Epithelial cell of proximal tubule (primary cell): ENCODE results near the gene LYZL1. TPM values are rescaled to one million over a fixed set of nuclear protein-coding genes. Genes with fewer than 3 reads are reported as not detected.

Experiments
- DNase-seq: peaks from one replicate; pipeline ENCODE4 v3.0.0-alpha.2; 2011; ENCODE audit warnings: low read depth
- H3K4me3 ChIP-seq: 2 replicates; pipeline ENCODE4 v1.5.1; 2011; ENCODE audit warnings: low read depth, mild to moderate bottlenecking, low read length
- total RNA-seq: library from RNA; depleted of rRNA; stranded (reverse); fragments of >200 nt; gene quantifications from 2 replicates; pipeline ENCODE4 v1.2.3, GENCODE V29; 2015
- TF ChIP-seq, protein P1 (sequence below): conservative IDR thresholded peaks from 2 replicates; pipeline ENCODE4 v1.5.1; 2012; ENCODE audit warnings: low read depth, mild to moderate bottlenecking, low read length

The LYZL1 gene
- total RNA-seq, 1 donor from 2014 or later: not detected

DNA sequence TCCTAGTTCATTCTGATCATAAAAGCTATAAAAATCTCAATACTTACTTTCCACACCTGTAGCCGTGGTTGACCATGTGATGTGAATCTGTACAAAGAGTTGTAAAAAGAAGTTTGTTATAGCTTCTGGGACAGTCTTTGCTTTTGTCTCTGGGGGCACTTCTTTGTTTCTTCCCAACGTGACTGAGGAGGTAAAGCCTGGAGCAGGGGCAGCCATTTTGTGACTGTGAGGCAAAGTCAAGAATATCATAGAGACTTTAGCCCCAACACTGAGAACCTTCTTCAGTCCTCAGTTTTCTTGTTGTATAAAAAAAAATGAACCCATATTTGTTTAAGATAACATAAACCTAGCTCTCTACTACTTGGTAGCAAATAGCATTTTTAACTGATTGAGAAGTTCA is 29.4 kb upstream of the LYZL1 start:
- H3K4me3 ChIP-seq: no peak overlapping the region
- DNase-seq: no peak
- TF ChIP-seq, protein P1, sequence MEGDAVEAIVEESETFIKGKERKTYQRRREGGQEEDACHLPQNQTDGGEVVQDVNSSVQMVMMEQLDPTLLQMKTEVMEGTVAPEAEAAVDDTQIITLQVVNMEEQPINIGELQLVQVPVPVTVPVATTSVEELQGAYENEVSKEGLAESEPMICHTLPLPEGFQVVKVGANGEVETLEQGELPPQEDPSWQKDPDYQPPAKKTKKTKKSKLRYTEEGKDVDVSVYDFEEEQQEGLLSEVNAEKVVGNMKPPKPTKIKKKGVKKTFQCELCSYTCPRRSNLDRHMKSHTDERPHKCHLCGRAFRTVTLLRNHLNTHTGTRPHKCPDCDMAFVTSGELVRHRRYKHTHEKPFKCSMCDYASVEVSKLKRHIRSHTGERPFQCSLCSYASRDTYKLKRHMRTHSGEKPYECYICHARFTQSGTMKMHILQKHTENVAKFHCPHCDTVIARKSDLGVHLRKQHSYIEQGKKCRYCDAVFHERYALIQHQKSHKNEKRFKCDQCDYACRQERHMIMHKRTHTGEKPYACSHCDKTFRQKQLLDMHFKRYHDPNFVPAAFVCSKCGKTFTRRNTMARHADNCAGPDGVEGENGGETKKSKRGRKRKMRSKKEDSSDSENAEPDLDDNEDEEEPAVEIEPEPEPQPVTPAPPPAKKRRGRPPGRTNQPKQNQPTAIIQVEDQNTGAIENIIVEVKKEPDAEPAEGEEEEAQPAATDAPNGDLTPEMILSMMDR: no peak

DNA sequence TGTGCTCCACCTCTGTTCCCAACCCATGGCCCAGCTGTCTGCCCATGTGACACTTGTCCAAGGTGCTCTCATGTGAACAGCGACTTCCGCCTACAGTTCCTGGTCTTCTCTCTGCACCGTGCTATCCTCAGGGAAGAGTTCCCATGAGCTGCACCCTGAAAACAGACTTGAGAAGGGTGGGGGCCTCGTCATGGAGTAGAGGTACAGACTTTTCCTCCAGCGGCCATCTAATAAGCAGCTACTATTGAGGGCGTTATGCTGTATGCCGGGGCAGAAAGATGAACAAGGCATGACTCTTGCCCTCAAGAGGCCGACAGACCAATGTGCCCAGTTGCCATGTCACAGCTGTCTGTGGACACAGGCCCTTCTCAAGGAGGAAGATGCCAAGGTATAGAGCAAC is 25.4 kb upstream of the LYZL1 start:
- no peak for DNase-seq
- no peak overlapping the region for H3K4me3 ChIP-seq
- TF ChIP-seq, protein P1: no peak

DNA sequence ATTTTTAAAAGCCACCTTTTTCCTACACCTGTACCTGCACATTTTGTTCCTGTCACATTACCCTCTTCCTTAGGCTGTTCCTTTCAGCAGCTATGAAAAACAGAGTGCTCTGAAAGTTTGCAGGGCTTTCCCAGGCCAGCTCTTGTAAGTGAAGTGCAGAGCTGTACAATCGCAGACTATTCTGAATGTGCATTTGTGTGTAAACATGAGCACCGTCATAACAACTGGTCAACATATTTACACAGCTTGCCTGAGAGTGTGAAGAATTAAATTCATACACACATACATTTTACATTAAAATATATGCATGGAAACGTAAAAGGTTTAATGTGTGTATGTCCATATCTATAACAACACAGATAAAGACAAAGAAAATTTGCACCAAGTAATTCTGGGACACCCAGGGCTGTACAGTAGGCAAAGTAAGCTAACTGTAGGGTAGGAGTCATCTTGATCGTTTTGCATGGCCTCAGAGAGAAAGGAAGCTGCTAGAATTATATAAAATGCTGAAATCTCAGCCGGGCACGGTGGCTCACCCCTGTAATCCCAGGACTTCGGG is 23.6 kb upstream of the LYZL1 start:
- H3K4me3 ChIP-seq: no peak overlapping the region
- no peak for DNase-seq
- TF ChIP-seq, protein P1: no peak

DNA sequence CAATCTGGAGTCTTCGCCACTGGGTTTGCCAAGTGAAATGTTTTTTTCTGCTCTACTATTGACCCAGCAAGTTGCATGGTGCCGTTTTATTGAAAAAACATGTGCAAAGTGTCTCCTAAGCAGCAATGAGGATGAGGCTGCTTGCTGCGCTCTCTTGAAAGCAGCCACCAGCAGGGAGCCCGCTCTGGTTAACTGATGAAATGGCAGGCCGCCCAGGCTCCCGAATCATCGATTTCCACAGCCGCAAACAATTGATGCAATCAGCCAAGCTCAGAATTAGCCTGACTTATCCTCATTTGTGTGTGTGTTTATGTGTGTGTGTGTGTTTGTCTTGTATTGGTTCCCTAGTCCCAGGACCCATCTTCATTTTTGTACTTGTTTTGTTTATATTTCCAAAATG is 22.2 kb upstream of the LYZL1 start:
- DNase-seq: no peak
- TF ChIP-seq, protein P1: no peak
- no peak overlapping the region for H3K4me3 ChIP-seq

DNA sequence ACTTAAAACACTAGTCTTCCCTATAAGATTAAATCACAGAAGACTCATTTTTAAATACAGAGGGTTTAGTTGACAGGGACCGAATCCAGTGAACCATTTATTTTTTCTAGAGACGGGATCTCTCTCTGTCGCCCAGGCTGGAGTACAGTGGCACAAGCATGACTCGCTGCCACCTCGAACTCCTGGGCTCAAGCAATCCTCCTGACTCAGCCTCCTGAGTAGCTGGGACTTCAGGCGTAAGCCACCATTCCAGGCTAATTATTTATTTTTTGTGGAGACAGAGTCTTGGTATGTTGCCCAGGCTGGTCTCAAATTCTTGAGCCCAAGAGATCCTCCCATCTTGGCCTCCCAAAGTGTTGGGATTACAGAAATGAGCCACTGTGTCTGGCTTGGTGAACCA is 20.9 kb upstream of the LYZL1 start:
- H3K4me3 ChIP-seq: no peak overlapping the region
- no peak for DNase-seq
- TF ChIP-seq, protein P1: no peak

DNA sequence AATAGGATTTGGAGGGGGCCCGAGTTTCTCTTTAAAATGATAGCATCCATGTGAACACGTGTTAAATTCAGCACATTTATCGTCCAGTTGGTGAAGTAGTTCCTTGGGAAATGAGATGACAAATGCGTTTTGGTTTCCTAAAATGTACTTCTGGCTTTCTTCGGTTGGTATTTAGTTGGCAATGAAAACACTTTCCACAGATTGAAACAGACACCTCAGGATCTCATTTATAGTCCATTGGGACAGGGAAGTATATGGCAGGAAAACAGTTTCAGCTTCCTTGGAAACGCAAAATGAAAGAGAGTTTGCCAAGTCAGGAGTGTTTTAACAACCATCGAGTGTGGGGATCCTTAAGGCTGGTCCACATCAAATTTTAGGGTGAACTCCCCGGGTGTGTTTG is 19.4 kb upstream of the LYZL1 start:
- TF ChIP-seq, protein P1: no peak
- no peak overlapping the region for H3K4me3 ChIP-seq
- no peak for DNase-seq

DNA sequence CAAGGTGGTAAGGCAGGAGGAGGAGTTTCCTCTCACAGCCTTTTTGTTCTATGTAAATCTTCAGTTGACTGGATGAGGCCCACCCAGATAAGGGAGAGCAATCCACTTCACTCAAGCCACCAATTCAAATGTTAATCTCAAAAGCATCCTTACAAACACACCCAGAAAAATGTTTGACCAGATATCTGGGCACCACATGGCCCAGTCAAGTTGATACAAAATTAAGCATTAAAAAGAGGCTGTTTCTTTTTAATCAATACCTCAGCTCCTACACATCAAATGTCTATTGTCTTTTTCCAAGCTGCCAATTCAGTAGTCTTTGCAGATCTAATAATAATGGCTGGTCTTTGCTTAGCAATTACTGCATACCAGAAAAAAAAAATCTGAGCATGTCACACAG is 18.0 kb upstream of the LYZL1 start:
- no peak overlapping the region for H3K4me3 ChIP-seq
- no peak for DNase-seq
- TF ChIP-seq, protein P1: no peak
